Liver (tissue), 9 donors: ENCODE data around the gene RUNX1. TPM values are rescaled to one million over a fixed set of nuclear protein-coding genes. Genes with fewer than 3 reads are reported as not detected.

Source experiments
- DNase-seq: peaks from one replicate; pipeline ENCODE4 v3.0.0-alpha.2; 2017; ENCODE audit warnings: low spot score
- H3K27ac ChIP-seq, 2 donors: one replicate each; pipeline ENCODE4 v1.7.0; 2013; ENCODE audit warnings: inconsistent platforms in 2 of 2, low read length in 2 of 2, control low read depth in 1 of 2, low read depth in 1 of 2, mild to moderate bottlenecking in 1 of 2
- H3K27me3 ChIP-seq, 4 donors: one replicate each; pipeline versions ENCODE4 v1.6.1 to v1.7.0; 2013; ENCODE audit warnings: low read length in 3 of 4, inconsistent platforms in 1 of 4, mild to moderate bottlenecking in 1 of 4, moderate library complexity in 1 of 4; ENCODE audit not compliant: control insufficient read depth in 4 of 4, insufficient read depth in 4 of 4
- H3K36me3 ChIP-seq, 4 donors: one replicate each; pipeline versions ENCODE4 v1.6.1 to v1.7.0; 2013; ENCODE audit warnings: low read length in 3 of 4, mild to moderate bottlenecking in 3 of 4, low read depth in 1 of 4, moderate library complexity in 1 of 4; ENCODE audit not compliant: control insufficient read depth in 4 of 4, insufficient read depth in 3 of 4
- H3K4me1 ChIP-seq, 4 donors: one replicate each; pipeline versions ENCODE4 v1.6.1 to v1.7.0; 2013; ENCODE audit warnings: low read length in 3 of 4, mild to moderate bottlenecking in 3 of 4, moderate library complexity in 1 of 4; ENCODE audit not compliant: control insufficient read depth in 4 of 4, insufficient read depth in 4 of 4
- H3K4me3 ChIP-seq, 3 donors: one replicate each; pipeline versions ENCODE4 v1.6.1 to v1.7.0; 2013; ENCODE audit warnings: low read length in 3 of 3, control low read depth in 1 of 3, low read depth in 1 of 3, mild to moderate bottlenecking in 1 of 3
- H3K9ac ChIP-seq, 2 donors: one replicate each; pipeline ENCODE4 v1.7.0; 2013; ENCODE audit warnings: low read length in 2 of 2, mild to moderate bottlenecking in 2 of 2, moderate library complexity in 2 of 2, control low read depth in 1 of 2, low read depth in 1 of 2
- H3K9me3 ChIP-seq, 4 donors: one replicate each; pipeline versions ENCODE4 v1.6.1 to v1.7.0; 2013; ENCODE audit warnings: low read length in 3 of 4; ENCODE audit not compliant: control insufficient read depth in 4 of 4
- EGR1 ChIP-seq, 2 donors: IDR thresholded peaks; 2 replicates each; pipeline ENCODE4 v1.6.1; 2016 to 2018; ENCODE audit warnings: antibody characterized with exemption in 2 of 2, low read depth in 2 of 2
- FOXA1 ChIP-seq: IDR thresholded peaks from 2 replicates; pipeline ENCODE4 v1.6.1; 2016; ENCODE audit warnings: antibody characterized with exemption
- FOXA2 ChIP-seq: IDR thresholded peaks from 2 replicates; pipeline ENCODE4 v1.6.1; 2016; ENCODE audit warnings: antibody characterized with exemption
- HNF4A ChIP-seq, 2 donors: conservative IDR thresholded peaks; 2 replicates each; pipeline ENCODE4 v1.6.1; 2016; ENCODE audit warnings: antibody characterized with exemption in 2 of 2, mild to moderate bottlenecking in 2 of 2
- HNF4G ChIP-seq: IDR thresholded peaks from 2 replicates; pipeline ENCODE4 v1.6.1; 2016; ENCODE audit warnings: antibody characterized with exemption
- JUND ChIP-seq, 2 donors: IDR thresholded peaks; 2 replicates each; pipeline ENCODE4 v1.6.1; 2016; ENCODE audit warnings: antibody characterized with exemption in 2 of 2
- TAF1 ChIP-seq: conservative IDR thresholded peaks from 2 replicates; pipeline ENCODE4 v1.6.1; 2016; ENCODE audit warnings: antibody characterized with exemption, mild to moderate bottlenecking
- YY1 ChIP-seq: IDR thresholded peaks from 2 replicates; pipeline ENCODE4 v1.6.1; 2016; ENCODE audit warnings: antibody characterized with exemption, mild to moderate bottlenecking
- WGBS: extraction: QIAGEN DNeasy Blood & Tissue Kit; methylation state at CpG from one replicate; pipeline ENCODE4 v1.1.7; 2013; 5-methylcytosine and 5-hydroxymethylcytosine counted together
- polyA plus RNA-seq, 2 donors: library from polyadenylated mRNA; stranded (reverse) in 1 of 2; unstranded in 1 of 2; fragments of 200-250 nt in 1 of 2; fragments of >200 nt in 1 of 2; fragmentation: Nextera tagmentation in 1 of 2; extraction: Ambion mirVana in 1 of 2; gene quantifications; one replicate each; pipeline versions ENCODE4 v1.2.1 to v1.2.3, GENCODE V29; 2013 to 2015
- total RNA-seq, 2 donors: library from RNA; depleted of rRNA; stranded (reverse); fragments of >200 nt; gene quantifications; one replicate each; pipeline ENCODE4 v1.2.3, GENCODE V29; 2014
- TF ChIP-seq, protein P1 (sequence below): IDR thresholded peaks from 2 replicates; pipeline ENCODE4 v1.6.1; 2016; ENCODE audit warnings: antibody characterized with exemption
- TF ChIP-seq, protein P2 (sequence below): IDR thresholded peaks from 2 replicates; pipeline ENCODE4 v1.6.1; 2016; ENCODE audit warnings: antibody characterized with exemption, mild to moderate bottlenecking
- TF ChIP-seq, protein P3 (sequence below): fragments of 150-350 bp; IDR thresholded peaks from 2 replicates; pipeline ENCODE4 v1.5.1; 2017; ENCODE audit warnings: improper control_type of control experiment, low read depth, low read length; ENCODE audit not compliant: missing input control
- TF ChIP-seq, protein P4 (sequence below): IDR thresholded peaks from 2 replicates; pipeline ENCODE4 v1.6.1; 2016; ENCODE audit warnings: antibody characterized with exemption
- donor health status: healthy.
- donor health status: healthy.
- donor health status: healthy.
- donor health status: healthy.
- donor health status: healthy.

Gene RUNX1
- total and polyA plus RNA-seq, 4 donors, result 0.98 to 7.2 (median 3.1) TPM

DNA sequence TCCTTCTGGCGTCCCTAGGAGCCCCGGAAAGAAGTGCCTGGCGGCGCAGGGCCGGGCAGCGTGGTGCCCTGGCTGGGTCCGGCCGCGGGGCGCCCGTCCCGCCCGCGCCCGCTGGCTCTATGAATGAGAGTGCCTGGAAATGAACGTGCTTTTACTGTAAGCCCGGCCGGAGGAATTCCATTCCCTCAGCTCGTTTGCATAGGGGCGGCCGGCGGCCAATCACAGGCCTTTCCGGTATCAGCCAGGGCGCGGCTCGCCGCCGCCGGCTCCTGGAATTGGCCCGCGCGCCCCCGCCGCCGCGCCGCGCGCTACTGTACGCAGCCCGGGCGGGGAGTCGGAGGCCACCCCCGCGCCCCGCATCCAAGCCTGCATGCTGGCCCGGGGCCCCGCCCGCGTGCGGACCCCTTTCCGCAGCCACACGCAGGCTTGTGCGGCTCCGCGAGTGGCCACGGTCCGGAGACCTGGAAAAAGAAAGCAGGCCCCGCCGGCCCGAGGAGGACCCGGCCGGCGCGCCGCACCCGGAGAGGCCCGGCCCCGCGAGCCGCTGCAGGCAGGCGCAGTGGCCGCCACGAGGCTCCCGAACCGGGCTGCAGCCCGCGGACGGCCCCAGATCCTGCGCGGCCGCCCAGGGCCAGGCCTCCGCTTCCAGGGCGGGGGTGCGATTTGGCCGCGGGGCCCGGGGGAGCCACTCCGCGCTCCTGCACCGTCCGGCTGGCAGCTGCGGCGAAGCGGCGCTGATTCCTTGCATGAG is 160.4 kb downstream of the RUNX1 start:
- DNase-seq, result peak; percentile 88
- H3K4me3 ChIP-seq, result peak overlapping the region; percentile 75 to 98 (median 88)
- no peaks in the 10 kb centered on the region for H3K36me3 ChIP-seq
- H3K9ac ChIP-seq, result peak overlapping the region; percentile 29 to 84
- peaks cover 0 to 4% (median 2%) of the 10 kb centered on the region in 4 donors for H3K27me3 ChIP-seq
- TF ChIP-seq FOXA1 (no peak), TAF1 (peak; percentile 83), YY1 (peak; percentile 35), EGR1 (IDR thresholded peaks at IDR 0.05; ENCODE audit: low read depth in 2 of 2) (peak in 1 of 2 donors; percentile 38), HNF4A (conservative IDR thresholded peaks at IDR 0.05) (peak in 1 of 2 donors; percentile 22), FOXA2 (no peak)
- TF ChIP-seq, protein P1, sequence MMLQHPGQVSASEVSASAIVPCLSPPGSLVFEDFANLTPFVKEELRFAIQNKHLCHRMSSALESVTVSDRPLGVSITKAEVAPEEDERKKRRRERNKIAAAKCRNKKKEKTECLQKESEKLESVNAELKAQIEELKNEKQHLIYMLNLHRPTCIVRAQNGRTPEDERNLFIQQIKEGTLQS, result no peak
- TF ChIP-seq, protein P2, sequence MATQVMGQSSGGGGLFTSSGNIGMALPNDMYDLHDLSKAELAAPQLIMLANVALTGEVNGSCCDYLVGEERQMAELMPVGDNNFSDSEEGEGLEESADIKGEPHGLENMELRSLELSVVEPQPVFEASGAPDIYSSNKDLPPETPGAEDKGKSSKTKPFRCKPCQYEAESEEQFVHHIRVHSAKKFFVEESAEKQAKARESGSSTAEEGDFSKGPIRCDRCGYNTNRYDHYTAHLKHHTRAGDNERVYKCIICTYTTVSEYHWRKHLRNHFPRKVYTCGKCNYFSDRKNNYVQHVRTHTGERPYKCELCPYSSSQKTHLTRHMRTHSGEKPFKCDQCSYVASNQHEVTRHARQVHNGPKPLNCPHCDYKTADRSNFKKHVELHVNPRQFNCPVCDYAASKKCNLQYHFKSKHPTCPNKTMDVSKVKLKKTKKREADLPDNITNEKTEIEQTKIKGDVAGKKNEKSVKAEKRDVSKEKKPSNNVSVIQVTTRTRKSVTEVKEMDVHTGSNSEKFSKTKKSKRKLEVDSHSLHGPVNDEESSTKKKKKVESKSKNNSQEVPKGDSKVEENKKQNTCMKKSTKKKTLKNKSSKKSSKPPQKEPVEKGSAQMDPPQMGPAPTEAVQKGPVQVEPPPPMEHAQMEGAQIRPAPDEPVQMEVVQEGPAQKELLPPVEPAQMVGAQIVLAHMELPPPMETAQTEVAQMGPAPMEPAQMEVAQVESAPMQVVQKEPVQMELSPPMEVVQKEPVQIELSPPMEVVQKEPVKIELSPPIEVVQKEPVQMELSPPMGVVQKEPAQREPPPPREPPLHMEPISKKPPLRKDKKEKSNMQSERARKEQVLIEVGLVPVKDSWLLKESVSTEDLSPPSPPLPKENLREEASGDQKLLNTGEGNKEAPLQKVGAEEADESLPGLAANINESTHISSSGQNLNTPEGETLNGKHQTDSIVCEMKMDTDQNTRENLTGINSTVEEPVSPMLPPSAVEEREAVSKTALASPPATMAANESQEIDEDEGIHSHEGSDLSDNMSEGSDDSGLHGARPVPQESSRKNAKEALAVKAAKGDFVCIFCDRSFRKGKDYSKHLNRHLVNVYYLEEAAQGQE, result peak; percentile 54
- TF ChIP-seq, protein P3, sequence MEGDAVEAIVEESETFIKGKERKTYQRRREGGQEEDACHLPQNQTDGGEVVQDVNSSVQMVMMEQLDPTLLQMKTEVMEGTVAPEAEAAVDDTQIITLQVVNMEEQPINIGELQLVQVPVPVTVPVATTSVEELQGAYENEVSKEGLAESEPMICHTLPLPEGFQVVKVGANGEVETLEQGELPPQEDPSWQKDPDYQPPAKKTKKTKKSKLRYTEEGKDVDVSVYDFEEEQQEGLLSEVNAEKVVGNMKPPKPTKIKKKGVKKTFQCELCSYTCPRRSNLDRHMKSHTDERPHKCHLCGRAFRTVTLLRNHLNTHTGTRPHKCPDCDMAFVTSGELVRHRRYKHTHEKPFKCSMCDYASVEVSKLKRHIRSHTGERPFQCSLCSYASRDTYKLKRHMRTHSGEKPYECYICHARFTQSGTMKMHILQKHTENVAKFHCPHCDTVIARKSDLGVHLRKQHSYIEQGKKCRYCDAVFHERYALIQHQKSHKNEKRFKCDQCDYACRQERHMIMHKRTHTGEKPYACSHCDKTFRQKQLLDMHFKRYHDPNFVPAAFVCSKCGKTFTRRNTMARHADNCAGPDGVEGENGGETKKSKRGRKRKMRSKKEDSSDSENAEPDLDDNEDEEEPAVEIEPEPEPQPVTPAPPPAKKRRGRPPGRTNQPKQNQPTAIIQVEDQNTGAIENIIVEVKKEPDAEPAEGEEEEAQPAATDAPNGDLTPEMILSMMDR, result peak; percentile 1
- H3K9me3 ChIP-seq, result no peaks in the 10 kb centered on the region
- H3K4me1 ChIP-seq, result peaks cover 0 to 18% (median 14%) of the 10 kb centered on the region in 4 donors
- WGBS, result under 1% methylated on average over 96 of the region's 96 CpGs
- H3K27ac ChIP-seq, result peak overlapping the region; percentile 82 to 90

DNA sequence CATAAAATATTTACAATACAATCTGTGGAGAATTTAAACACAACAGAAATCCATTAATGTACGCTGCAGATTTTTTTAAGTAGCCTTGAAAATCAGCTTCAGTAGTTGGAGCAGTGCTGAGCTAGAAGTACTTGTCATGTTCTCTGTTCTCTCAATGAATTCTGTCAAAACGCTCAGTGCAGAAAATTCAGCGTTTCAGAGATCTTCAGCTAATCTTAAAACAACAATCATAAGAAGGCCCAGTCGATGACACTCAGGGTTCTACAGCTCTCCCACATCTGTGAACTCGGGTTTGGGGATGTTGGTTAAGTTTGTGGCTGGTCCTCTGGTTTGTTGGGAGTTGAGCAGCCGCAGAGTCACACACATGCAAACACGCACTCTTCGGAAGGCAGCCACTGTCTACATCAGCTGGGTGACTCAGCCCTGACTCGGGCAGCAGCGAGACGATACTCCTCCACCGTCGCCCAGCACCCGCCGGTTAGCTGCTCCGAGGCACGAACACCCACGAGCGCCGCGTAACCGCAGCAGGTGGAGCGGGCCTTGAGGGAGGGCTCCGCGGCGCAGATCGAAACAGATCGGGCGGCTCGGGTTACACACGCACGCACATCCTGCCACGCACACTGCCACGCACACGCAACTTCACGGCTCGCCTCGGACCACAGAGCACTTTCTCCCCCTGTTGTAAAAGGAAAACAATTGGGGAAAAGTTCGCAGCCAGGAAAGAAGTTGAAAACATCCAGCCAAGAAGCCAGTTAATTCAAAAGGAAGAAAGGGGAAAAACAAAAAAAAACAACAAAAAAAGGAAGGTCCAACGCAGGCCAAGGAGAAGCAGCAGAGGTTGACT is 161.2 kb downstream of the RUNX1 start:
- Histone ChIP-seq H3K4me1 (peaks cover 0 to 18% (median 14%) of the 10 kb centered on the region in 4 donors), H3K9ac (peak overlapping the region; percentile 59 to 83), H3K4me3 (peak overlapping the region; percentile 41 to 98 (median 88)), H3K27me3 (peaks cover 0 to 4% (median 2%) of the 10 kb centered on the region in 4 donors), H3K27ac (peak overlapping the region; percentile 82 to 90), H3K36me3 (no peaks in the 10 kb centered on the region), H3K9me3 (no peaks in the 10 kb centered on the region)
- TF ChIP-seq HNF4G (no peak), JUND (IDR thresholded peaks at IDR 0.05) (peak in 1 of 2 donors; percentile 26)
- TF ChIP-seq, protein P4, sequence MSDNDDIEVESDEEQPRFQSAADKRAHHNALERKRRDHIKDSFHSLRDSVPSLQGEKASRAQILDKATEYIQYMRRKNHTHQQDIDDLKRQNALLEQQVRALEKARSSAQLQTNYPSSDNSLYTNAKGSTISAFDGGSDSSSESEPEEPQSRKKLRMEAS, result no peak
- 4% methylated on average over 40 of the region's 40 CpGs for WGBS
- DNase-seq, result peak; percentile 58
